PC-9 (cell line): ENCODE results near the gene PKNOX2.

ENCODE experiments used
- EZH2 ChIP-seq: fragments of 200-600 bp; sonication (generic); IDR thresholded peaks from 2 replicates; pipeline ENCODE4 v1.8.0; 2017; ENCODE audit warnings: antibody characterized with exemption, low read depth
- TF ChIP-seq, protein P1 (sequence below): fragments of 200-600 bp; sonication (generic); conservative IDR thresholded peaks from 2 replicates; pipeline ENCODE4 v1.6.1; 2017; ENCODE audit warnings: mixed run types, antibody characterized with exemption, mild to moderate bottlenecking, moderate library complexity

DNA sequence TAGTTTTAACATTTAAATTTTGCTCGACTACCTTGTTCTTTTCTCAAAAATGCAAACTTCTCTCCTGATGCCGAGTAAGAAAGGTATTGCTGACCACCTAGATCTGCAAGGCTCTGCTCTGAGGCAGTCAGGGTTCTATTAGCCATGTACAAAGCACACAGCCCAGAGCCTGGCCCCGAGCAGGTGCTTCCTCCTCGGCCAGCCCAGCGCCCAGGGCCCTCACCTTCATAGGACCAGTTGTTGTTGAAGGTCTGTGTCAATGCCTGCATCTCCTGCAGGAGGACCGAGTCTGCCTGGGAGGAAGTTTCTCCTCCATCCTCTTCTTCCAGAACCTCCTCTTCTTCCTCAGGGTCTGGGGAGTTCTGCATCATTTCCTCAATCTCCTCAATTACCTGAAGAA is 295.7 kb downstream of the PKNOX2 start:
- TF ChIP-seq, protein P1, sequence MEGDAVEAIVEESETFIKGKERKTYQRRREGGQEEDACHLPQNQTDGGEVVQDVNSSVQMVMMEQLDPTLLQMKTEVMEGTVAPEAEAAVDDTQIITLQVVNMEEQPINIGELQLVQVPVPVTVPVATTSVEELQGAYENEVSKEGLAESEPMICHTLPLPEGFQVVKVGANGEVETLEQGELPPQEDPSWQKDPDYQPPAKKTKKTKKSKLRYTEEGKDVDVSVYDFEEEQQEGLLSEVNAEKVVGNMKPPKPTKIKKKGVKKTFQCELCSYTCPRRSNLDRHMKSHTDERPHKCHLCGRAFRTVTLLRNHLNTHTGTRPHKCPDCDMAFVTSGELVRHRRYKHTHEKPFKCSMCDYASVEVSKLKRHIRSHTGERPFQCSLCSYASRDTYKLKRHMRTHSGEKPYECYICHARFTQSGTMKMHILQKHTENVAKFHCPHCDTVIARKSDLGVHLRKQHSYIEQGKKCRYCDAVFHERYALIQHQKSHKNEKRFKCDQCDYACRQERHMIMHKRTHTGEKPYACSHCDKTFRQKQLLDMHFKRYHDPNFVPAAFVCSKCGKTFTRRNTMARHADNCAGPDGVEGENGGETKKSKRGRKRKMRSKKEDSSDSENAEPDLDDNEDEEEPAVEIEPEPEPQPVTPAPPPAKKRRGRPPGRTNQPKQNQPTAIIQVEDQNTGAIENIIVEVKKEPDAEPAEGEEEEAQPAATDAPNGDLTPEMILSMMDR, result no peak
- no peak for TF ChIP-seq EZH2
